Keratinocyte (primary cell): Measurements from ENCODE around the gene VTI1A. TPM values are rescaled to one million over a fixed set of nuclear protein-coding genes. Genes with fewer than 3 reads are reported as not detected.

Source experiments
- DNase-seq: peaks from one replicate; pipeline ENCODE4 v3.0.0-alpha.2; 2011; ENCODE audit warnings: low read depth, missing footprints, low spot score
- FAIRE-seq: peaks from 2 replicates; lab custom pipeline; 2011; peaks lifted over from hg19 to GRCh38; lab: Jason Lieb, UNC
- H2AFZ ChIP-seq: 2 replicates; pipeline ENCODE4 v1.6.0; 2012; ENCODE audit warnings: low read length, control low read depth, inconsistent platforms; ENCODE audit not compliant: control insufficient read depth
- H3K27ac ChIP-seq: 2 replicates; pipeline ENCODE4 v1.5.1; 2011; ENCODE audit warnings: low read length; ENCODE audit not compliant: control insufficient read depth, insufficient read depth
- H3K27me3 ChIP-seq: 3 replicates; pipeline ENCODE4 v1.6.0; 2011; ENCODE audit warnings: low read length; ENCODE audit not compliant: control insufficient read depth, insufficient read depth; ENCODE audit errors: extremely low read depth
- H3K36me3 ChIP-seq, 2 experiments: 2 replicates in 1 of 2; 3 replicates in 1 of 2; pipeline ENCODE4 v1.5.1; 2011; ENCODE audit warnings: low read length in 2 of 2, mild to moderate bottlenecking in 1 of 2; ENCODE audit not compliant: control insufficient read depth in 2 of 2, insufficient read depth in 2 of 2; ENCODE audit errors: extremely low read depth in 1 of 2
- H3K4me1 ChIP-seq: 3 replicates; pipeline ENCODE4 v1.5.1; 2011; ENCODE audit warnings: low read length; ENCODE audit not compliant: control insufficient read depth, insufficient read depth; ENCODE audit errors: extremely low read depth
- H3K4me2 ChIP-seq: 3 replicates; pipeline ENCODE4 v1.6.0; 2011; ENCODE audit warnings: low read depth, low read length; ENCODE audit not compliant: control insufficient read depth, insufficient read depth; ENCODE audit errors: extremely low read depth
- H3K4me3 ChIP-seq, 3 experiments: fragments of 200-600 bp in 1 of 3; sonication (generic) in 1 of 3; 2 replicates in 2 of 3; 3 replicates in 1 of 3; pipeline ENCODE4 v1.5.1; 2011 to 2016; ENCODE audit warnings: low read length in 3 of 3, mild to moderate bottlenecking in 3 of 3, control low read depth in 2 of 3, inconsistent platforms in 1 of 3, low read depth in 1 of 3, mixed read lengths in 1 of 3, mixed run types in 1 of 3, moderate library complexity in 1 of 3; ENCODE audit not compliant: control insufficient read depth in 2 of 3, insufficient read depth in 2 of 3; ENCODE audit errors: extremely low read depth in 1 of 3
- H3K79me2 ChIP-seq: 2 replicates; pipeline ENCODE4 v1.6.0; 2012; ENCODE audit warnings: low read length; ENCODE audit not compliant: control insufficient read depth, insufficient read depth
- H3K9ac ChIP-seq: 3 replicates; pipeline ENCODE4 v1.6.0; 2011; ENCODE audit warnings: low read length; ENCODE audit not compliant: control insufficient read depth, insufficient read depth; ENCODE audit errors: extremely low read depth
- H3K9me1 ChIP-seq: 3 replicates; pipeline ENCODE4 v1.6.0; 2011; ENCODE audit warnings: low read length; ENCODE audit not compliant: control insufficient read depth, insufficient read depth; ENCODE audit errors: extremely low read depth
- H3K9me3 ChIP-seq: 2 replicates; pipeline ENCODE4 v1.5.1; 2012; ENCODE audit warnings: low read depth, low read length; ENCODE audit not compliant: control insufficient read depth
- H4K20me1 ChIP-seq: 3 replicates; pipeline ENCODE4 v1.6.0; 2011; ENCODE audit warnings: low read length; ENCODE audit not compliant: control insufficient read depth, insufficient read depth; ENCODE audit errors: extremely low read depth
- EZH2 ChIP-seq: IDR thresholded peaks from one replicate; pipeline ENCODE4 v1.6.1; 2012; ENCODE audit warnings: inconsistent platforms, mild to moderate bottlenecking, low read length, moderate library complexity
- dilution Hi-C: fragments of 300-500 bp; cut with MboI; formaldehyde crosslinking; loops from one replicate; pipeline ENCODE4 v1.7.0; 2020; ENCODE audit warnings: low sequenced_read_pairs; ENCODE audit not compliant: extremely low pct_ligation_motif_present
- polyA plus RNA-seq, 5 experiments: library from polyadenylated mRNA; depleted of rRNA in 3 of 5; stranded (reverse) in 3 of 5; stranded (forward) in 1 of 5; unstranded in 1 of 5; fragments of >200 nt; gene quantifications; 1 replicate in 1 of 5; 2 replicates in 3 of 5; 3 replicates in 1 of 5; pipeline versions ENCODE4 v1.2.1 to v1.2.3, GENCODE V29; 2011 to 2012; ENCODE audit warnings: missing spikeins in 2 of 5, low read depth in 1 of 5, low replicate concordance in 1 of 5
- TF ChIP-seq, protein P1 (sequence below), 3 experiments: IDR thresholded peaks in 1 of 3; conservative IDR thresholded peaks in 1 of 3; optimal IDR thresholded peaks in 1 of 3; 2 replicates in 2 of 3; 3 replicates in 1 of 3; pipeline versions ENCODE3 to v1.5.1; 2011; ENCODE audit warnings: low read length in 3 of 3, mild to moderate bottlenecking in 3 of 3, moderate library complexity in 2 of 3, control low read depth in 1 of 3, inconsistent platforms in 1 of 3; ENCODE audit not compliant: insufficient read depth in 2 of 3; ENCODE audit errors: extremely low read depth in 1 of 3

The VTI1A gene
- polyA plus RNA-seq, 1 donor (not counting 4 experiments of a cell fraction or from before 2014, with no cell fraction given), result 18.5 TPM

DNA sequence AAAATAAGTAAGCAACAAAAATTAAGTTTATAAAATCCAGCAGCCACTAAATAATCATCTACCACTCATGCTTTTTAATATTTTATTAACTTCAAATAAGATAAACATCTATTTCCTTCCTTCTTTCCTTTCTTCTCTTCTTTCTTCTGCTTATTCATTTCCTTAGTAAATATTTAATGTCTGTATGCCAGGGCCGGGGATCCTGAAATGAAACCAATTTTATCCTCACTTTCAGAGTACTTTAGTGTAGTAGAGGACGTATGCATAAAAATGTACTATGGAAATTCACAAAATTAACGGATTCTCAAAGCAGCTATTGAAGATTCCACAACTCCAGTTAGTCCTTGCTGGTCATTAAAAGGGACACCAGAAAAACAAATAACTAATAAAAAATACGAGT lies 224.7 kb downstream of the VTI1A start:
- DNase-seq (no peak), FAIRE-seq (no peak)
- Histone ChIP-seq H3K27me3 (no peaks in the 10 kb centered on the region), H3K4me1 (no peaks in the 10 kb centered on the region), H3K27ac (no peak overlapping the region), H3K9me1 (no peaks in the 10 kb centered on the region), H3K79me2 (no peaks in the 10 kb centered on the region), H3K9ac (no peak overlapping the region), H4K20me1 (no peaks in the 10 kb centered on the region), H3K9me3 (no peaks in the 10 kb centered on the region), H3K36me3 (peaks cover 0 to 1% of the 10 kb centered on the region in 2 experiments), H3K4me3 (no peak overlapping the region), H3K4me2 (no peak overlapping the region), H2AFZ (no peak overlapping the region)
- TF ChIP-seq, protein P1, sequence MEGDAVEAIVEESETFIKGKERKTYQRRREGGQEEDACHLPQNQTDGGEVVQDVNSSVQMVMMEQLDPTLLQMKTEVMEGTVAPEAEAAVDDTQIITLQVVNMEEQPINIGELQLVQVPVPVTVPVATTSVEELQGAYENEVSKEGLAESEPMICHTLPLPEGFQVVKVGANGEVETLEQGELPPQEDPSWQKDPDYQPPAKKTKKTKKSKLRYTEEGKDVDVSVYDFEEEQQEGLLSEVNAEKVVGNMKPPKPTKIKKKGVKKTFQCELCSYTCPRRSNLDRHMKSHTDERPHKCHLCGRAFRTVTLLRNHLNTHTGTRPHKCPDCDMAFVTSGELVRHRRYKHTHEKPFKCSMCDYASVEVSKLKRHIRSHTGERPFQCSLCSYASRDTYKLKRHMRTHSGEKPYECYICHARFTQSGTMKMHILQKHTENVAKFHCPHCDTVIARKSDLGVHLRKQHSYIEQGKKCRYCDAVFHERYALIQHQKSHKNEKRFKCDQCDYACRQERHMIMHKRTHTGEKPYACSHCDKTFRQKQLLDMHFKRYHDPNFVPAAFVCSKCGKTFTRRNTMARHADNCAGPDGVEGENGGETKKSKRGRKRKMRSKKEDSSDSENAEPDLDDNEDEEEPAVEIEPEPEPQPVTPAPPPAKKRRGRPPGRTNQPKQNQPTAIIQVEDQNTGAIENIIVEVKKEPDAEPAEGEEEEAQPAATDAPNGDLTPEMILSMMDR (optimal IDR thresholded peaks at IDR 0.05 in 1 of 3, IDR thresholded peaks at IDR 0.05 in 1 of 3, conservative IDR thresholded peaks at IDR 0.05 in 1 of 3; ENCODE audit: extremely low read depth in 1 of 3, insufficient read depth in 2 of 3, low read length in 3 of 3), result no peak
- dilution Hi-C loops, result no loop called here

DNA sequence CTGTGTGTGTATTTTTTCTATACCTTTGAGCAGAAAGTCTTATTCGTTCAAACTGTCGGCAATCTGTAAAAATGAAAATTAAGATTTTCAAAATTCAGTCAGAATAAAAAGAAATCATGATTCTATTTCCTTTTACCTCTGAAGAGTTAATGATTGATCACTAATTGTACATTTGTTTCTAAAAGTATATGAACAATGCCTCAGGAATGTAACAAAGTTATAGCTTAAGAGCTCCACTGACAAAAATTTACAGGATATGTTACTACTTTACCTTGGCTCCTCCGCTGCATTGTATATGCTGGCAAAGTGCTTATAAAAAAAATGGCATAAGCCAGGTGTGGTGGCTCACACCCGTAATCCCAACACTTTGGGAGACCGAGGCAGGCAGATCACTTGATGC lies 225.7 kb downstream of the VTI1A start:
- no peaks in the 10 kb centered on the region for H3K79me2 ChIP-seq
- dilution Hi-C loops, result no loop called here
- no peak overlapping the region for H3K4me2 ChIP-seq
- FAIRE-seq (no peak), DNase-seq (no peak)
- no peak overlapping the region for H2AFZ ChIP-seq
- H3K4me3 ChIP-seq, result no peak overlapping the region
- H3K9me1 ChIP-seq, result no peaks in the 10 kb centered on the region
- H3K27me3 ChIP-seq, result no peaks in the 10 kb centered on the region
- H3K9me3 ChIP-seq, result no peaks in the 10 kb centered on the region
- no peak overlapping the region for H3K27ac ChIP-seq
- no peaks in the 10 kb centered on the region for H3K4me1 ChIP-seq
- H3K36me3 ChIP-seq, result peaks cover 0 to 1% of the 10 kb centered on the region in 2 experiments
- H3K9ac ChIP-seq, result no peak overlapping the region
- no peaks in the 10 kb centered on the region for H4K20me1 ChIP-seq
- TF ChIP-seq EZH2, result no peak
- TF ChIP-seq, protein P1 (optimal IDR thresholded peaks at IDR 0.05 in 1 of 3, IDR thresholded peaks at IDR 0.05 in 1 of 3, conservative IDR thresholded peaks at IDR 0.05 in 1 of 3; ENCODE audit: extremely low read depth in 1 of 3, insufficient read depth in 2 of 3, low read length in 3 of 3), result no peak
